Stimulated activated CD4-positive, alpha-beta T cell treated with anti-CD3 and anti-CD28 coated beads, TNF-alpha, amount 100 ng/mL, for 24 hours (primary cell): ENCODE results near the gene CBL.
"Not testable (repeated sequence)": the region's sequence is repeated elsewhere in the genome, so short reads cannot be mapped to it uniquely, and the experiment has no call there.

Experiments
- DNase-seq, 3 experiments: peaks; one replicate each; pipeline ENCODE4 v3.0.0-alpha.2; 2020; ENCODE audit warnings: low read depth in 3 of 3

Gene CBL

DNA sequence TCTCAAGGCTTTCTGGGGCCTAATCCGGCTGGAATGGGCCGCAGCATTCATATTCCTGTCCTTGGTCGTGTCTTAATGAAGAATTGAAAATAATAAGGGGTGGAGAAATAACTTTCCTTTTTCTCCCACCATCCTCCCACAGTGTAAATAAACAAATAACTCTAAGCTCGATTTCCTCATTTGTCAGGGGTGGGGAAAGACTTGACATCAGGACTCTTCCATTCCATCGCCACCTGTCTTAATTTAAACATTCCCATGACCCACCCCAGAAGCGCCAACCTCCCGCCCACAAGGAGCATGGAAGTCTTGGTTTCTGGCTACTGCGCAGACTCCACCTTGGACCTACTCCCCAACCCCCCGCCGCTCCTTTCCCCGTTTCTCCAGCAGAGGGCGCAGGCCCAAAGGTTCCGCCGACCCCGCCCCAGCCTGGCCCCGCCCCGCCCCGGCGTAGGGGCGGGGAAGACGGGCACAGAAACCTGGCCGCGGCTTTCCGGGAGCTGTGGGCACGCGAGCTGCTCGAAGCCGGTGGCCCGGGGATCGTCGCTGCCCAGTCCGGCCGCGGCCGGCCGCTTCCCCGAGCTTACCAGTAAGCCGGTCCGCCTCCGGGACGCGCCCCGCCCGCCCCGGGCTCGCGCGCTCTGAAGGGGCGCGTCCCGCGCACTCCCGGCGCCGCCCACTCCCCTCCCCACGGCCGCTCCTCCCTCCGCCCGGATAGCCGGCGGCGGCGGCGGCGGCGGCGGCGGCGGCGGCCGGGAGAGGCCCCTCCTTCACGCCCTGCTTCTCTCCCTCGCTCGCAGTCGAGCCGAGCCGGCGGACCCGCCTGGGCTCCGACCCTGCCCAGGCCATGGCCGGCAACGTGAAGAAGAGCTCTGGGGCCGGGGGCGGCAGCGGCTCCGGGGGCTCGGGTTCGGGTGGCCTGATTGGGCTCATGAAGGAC is at the start of gene CBL:
CBL (plus strand) TSS at position 766 of the 937 bp plus-strand sequence; CDS start at position 845, 79 bp downstream.
- peak; percentile 96 for DNase-seq

DNA sequence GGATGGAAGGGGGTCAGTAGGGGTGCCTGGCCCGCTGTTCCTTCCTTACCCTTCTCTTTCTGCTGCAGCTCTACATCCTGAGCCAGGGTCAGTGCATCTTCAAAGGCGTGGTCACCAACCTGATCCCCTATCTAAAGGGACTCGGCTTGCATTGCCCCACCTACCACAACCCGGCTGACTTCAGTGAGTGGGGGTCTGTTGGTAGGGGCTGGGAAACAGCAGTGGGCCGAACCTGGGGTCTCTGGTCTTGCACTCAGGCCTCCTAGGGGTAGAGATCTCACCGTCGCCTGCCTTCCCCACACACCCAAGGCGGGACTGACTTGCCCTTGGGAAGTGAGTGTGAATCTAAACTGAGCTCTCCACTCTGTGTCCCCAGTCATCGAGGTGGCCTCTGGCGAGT is 49.6 kb upstream of the CBL start:
- no peak for DNase-seq

DNA sequence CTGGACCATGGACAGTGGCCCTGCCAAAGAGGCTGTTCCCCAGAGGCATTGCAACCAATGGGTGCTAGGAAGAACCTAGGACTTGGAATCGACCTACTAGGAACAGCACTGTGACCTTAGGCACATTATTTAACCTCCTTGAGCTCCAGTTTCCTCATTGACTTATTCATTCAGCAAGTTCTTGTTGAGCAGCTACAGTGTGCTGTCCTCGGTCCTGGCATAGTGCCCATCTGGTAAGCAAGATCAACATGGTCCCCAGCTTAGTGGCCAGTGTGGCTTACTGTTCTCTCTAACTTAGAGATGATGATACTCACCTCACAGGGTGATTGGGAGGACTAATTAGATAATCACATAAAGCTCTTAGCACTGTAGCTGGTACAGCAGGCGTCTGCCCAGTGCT is 49.1 kb upstream of the CBL start:
- DNase-seq: no peak

DNA sequence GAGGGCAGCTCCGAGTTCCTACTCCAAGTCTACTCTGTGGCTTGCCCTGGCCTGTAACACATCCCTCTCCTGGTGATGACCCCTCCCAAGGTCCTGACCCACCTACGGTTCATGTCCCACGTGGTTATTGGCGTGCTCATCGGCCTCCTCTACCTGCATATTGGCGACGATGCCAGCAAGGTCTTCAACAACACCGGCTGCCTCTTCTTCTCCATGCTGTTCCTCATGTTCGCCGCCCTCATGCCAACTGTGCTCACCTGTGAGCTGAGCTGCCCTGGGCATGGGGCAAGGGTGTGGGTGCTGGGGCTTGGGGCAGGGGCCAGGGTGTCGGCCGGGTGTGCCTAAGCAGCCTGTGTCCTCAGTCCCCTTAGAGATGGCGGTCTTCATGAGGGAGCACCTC is 47.7 kb upstream of the CBL start:
- DNase-seq: no peak

DNA sequence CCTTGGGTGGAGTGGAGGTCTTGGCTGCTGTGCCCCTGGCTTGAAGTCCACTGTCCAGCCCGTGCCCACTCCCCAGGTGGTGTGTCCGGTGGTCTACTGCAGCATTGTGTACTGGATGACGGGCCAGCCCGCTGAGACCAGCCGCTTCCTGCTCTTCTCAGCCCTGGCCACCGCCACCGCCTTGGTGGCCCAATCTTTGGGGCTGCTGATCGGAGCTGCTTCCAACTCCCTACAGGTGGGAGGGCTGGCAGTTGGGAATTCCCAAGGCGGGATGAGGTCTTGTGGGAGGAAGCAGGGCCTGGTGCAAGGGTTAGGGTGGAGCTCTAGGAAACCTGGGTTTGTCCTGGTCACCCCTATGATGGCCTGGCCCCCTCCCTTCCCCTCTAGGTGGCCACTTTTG is 46.0 kb upstream of the CBL start:
- DNase-seq: no peak

DNA sequence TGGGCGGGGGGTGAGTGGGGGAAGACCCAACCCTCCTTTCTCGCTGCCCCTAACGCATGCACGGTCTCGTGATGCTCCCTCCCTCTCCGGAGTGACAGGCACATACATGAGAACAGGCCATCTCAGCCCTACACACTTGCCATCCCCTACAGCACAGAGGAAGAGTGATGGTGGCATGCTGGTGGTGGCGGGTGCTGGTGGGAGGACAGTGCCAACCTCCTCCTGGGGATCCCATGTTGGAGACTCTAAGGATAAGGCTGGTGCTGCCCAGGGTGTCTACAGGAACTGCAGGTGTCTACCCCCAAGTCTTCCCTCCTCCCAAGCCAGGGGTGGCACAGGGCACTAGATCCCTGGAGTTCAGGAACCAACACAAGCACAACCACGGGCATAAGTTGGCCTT is 44.3 kb upstream of the CBL start:
- DNase-seq: no peak

DNA sequence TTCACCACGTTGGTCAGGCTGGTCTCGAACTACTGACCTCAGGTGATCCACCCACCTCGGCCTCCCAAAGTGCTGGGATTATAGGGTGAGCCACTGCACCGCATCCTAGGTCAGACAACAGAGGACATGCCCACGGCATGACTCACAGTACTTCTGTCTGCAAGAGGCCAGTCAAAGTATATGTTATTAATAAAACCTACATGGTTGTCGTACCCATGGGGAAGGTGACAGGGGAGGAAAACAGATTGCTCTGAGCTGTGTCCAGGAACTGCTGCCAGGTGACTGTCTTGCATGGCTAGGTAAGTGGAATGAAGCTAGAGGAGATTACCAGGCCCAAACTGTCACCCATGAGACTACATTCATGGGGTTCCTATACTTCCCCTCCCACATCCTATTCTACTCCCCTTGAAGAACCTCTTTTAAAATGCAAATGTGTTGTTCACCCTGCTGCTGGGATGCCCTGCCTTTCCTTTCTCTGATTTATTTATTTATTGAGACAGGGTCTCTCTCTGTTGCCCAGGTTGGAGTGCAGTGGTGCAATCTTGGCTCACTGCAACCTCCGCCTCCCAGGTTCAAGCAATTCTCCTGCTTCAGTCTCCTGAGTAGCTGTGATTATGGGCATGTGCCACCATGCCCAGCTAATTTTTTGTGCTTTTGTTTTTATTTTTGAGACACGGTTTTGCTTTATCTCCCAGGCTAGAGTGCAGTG is 39.6 kb upstream of the CBL start:
- DNase-seq: no peak

DNA sequence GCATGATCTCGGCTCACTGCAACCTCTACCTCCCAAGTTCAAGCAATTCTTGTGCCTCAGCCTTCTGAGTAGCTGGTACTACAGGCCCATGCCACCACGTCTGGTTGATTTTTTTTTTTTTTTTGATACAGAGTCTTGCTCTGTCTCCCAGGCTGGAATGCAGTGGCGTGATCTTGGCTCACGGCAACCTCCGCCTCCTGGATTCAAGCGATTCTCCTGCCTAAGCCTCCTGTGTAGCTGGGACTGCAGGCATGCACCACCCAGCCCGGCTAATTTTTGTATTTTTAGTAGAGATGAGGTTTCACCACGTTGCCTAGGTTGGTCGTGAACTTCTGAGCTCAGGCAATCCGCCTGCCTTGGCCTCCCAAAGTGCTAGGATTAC is 39.1 kb upstream of the CBL start:
- DNase-seq: not testable (repeated sequence)

DNA sequence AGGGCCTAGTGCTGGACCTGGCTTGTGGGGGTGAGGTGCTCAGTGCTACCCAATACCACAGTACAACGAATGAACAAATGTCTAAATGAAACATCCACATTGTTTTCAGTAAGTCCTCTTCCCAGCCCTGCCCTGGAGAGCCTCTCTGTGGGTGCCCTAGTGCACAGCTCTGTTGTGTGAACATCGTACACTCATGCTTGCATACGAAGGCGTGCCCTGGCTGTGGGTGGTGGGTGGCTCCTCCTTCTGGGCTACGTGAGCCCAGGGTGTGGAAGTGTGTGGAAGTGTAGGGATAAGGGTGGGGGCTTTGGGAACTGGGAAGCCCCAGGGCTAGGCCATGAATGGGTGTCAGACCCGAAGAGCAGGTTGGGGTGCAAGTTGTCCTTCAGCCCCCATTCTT is 38.2 kb upstream of the CBL start:
- no peak for DNase-seq

DNA sequence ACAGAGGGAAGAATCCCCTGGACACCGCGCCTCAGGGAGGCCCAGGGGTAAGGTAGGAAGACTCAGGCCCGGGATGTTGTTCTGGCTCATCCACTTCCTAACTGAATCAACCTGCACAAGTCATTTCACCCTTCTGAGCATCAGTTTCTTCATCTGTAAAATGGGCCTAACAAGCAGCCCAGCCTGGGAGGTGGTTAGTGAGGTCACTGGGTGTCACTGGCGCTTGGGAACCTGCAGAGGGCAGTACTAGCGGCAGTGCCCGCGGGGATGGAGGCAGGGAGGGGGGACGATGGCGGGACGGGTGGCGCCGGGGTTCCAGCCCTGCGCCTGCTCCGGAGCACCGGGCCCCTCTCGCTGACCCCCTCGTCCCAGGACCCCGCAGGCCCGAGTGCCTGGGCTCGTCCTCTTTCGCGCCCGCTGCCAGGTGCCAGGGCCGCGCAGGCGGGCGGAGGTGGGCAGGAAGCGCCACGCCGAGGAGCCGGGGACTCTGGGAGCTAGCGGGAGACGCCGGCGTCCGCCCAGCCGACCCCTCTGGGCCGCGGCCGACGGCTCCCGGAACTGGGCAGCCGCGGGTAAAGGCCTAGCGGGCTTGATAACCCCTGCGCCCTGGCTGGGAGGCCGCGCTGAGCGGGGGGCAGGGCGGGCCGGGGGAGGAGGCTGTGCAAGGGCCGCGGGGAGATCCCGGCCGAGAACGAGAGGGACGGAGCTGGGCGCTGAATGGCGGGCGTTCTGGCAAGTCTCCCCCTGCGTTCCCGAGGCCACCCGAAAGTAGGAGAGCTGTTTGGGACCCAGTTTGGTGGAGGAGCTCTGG is 37.5 kb upstream of the CBL start, which contains the start of gene NLRX1:
NLRX1 (plus strand) TSS at position 255 of the 811 bp plus-strand sequence. CDS start 2,679 bp downstream, outside the sequence.
- peak; percentile 74 to 86 (median 76) for DNase-seq

DNA sequence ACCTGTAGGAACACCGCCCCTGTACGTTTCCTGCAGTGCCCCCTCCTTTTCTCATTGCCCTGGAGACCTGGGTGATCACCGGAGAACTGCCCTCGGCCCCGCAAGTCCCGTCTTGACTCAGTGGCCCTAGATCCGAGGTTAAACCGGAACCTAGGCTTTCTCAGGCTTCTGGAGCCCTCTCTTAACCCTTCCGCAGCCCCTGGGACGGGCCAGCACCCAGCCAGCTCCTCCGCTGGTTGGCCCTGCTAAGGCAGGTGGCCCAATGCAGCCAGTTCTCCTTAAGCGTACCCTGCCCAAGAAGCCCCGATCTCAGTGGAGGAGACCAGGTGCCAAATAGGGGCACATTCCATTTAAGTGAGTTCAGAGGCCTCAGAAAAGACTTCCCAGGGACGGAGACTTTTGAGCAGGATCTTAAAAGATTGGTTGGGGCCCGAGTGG is 36.8 kb upstream of the CBL start:
- DNase-seq: peak in 2 of 3 experiments; percentile 15 to 47

DNA sequence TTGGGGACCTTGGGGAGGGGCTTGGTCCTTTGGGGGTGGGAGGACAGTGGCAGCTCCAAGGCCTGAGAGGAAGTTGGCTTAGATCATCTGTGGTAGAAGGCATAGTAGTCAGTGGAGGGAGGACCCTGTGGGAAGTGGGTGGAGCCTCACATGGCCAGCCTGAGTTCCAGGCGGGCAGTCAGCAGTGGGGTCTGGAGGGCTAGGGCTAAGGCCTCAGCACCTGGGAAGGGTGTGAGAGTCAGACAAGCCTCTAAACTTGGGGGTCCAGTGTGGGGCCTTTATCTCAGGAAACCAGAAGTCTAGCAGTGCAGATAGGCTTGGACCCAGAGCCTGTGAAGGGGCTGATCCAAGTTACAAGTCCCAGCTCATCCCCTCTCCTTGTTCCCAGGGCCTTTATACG is 33.6 kb upstream of the CBL start:
- no peak for DNase-seq

DNA sequence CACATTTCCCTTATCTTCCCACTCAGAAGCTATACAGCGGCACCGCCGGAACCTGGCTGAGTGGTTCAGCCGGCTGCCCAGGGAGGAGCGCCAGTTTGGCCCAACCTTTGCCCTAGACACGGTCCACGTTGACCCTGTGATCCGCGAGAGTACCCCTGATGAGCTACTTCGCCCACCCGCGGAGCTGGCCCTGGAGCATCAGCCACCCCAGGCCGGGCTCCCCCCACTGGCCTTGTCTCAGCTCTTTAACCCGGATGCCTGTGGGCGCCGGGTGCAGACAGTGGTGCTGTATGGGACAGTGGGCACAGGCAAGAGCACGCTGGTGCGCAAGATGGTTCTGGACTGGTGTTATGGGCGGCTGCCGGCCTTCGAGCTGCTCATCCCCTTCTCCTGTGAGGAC is 32.7 kb upstream of the CBL start:
- no peak for DNase-seq

DNA sequence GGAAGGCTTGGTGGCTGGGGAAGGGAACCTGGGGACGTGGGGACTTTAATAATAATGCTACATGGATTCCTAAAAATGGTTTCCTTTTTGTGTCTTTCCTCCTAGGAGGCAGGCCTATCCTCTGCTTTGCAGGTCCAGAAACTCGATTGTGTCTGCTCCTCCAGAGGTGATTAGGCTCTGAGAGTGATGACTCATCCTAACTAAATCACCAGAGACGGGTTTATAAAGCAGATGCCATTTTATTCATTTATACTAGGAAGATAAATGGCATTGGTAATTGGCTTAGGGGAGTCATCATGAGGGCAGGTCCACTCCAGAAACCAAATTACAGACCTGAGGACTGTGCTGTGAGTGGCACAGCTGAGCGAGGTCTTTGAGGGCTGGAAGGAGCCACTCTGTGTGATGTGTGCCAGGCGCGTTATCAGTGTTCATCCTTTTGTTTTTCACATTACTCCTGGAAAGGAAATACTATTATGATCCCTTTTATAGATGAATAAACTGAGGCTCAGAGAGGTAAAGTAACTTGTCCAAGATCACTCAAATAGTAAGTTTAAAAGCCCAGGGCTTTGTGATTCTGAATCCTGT is 30.6 kb upstream of the CBL start:
- DNase-seq: no peak

DNA sequence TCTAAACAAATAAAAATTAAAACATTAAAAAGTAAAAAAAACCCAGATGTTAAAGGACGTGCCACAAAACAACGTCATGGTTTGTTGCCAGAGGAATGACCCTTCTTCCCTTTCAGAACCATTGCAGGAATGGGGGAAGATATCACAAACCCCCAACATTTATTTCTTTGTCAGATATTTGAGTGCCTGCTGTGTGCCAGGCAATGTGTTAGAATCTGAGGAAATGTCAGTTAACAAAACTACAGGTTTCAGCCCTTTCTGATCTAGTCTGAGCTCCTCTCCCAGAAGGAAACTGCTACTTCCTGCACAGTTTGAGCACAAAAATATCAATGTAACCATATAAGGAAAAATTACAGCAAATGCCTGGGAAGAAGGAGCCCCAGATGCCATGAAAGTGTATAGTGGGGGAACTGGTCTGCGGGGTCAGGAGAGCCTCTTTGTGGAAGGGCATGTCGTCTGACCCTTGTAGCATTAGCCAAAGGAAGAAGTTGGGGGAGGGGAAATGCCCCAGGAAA is 27.9 kb upstream of the CBL start:
- no peak for DNase-seq

DNA sequence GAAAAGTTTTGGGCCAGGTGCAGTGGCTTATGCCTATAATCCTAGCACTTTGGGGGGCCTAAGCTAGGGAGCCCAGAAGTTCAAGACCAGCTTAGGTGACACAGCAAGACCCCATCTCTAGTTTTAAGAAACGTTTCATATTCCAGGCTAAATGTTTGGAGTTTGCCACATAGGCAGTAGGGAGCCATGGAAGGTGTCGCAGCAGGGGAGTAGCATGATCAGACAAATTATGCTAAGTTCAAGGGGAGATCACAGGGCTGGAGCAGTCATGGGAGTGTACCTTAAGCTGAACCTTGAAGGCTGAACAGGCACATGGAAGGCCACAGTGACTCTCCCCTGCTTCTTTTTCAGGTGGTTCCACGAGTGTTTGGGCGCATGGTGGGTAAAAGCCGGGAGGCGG is 26.8 kb upstream of the CBL start:
- no peak for DNase-seq

DNA sequence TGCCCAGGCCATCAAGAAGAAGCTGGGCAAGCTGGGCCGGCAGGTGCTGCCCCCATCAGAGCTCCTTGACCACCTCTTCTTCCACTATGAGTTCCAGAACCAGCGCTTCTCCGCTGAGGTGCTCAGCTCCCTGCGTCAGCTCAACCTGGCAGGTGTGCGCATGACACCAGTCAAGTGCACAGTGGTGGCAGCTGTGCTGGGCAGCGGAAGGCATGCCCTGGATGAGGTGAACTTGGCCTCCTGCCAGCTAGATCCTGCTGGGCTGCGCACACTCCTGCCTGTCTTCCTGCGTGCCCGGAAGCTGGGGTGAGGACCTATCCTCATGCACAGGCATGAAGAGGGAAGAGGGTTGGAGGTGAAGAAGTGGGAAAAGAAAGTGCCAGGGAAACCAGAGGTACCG is 26.2 kb upstream of the CBL start:
- no peak for DNase-seq

DNA sequence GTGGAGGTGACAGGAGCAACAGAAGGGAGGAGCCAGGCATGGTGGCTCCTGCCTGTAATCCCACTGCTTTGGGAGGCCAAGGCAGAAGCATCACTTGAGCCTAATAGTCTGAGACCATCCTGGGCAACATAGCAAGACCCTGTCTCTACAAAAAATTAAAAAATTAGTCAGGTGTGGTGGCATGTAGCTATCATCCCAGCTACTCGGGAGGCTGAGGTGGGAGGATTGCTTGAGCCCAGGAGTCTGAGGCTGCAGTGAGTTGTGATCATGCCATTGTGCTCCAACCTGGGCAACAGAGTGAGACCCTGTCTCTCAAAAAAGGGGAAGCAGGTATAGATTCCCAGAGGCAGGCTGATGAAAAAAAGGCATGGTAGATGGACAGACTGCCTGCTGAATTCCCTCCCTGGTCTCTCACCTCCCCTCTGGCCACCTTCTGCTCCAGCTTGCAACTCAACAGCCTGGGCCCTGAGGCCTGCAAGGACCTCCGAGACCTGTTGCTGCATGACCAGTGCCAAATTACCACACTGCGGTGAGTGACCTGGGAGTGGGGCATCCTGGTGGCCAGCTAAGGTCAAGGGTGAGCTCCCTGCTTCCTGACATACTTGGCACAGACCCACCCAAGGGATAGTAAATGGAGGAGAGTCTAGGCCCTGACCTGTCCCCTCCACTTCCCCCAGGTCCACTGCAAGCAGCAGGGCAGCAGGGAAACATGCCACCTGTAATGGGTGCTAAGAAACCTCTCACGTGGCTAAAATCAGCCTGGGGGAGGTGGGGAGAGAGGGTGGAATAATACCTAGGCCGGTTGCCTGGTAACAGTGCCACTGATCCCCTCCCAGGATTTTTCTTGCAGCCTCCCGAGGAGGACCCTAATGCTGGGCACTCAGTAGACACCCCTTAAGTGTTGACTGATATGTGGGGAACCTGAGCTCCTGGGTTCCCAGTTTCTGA is 25.1 kb upstream of the CBL start:
- no peak for DNase-seq

DNA sequence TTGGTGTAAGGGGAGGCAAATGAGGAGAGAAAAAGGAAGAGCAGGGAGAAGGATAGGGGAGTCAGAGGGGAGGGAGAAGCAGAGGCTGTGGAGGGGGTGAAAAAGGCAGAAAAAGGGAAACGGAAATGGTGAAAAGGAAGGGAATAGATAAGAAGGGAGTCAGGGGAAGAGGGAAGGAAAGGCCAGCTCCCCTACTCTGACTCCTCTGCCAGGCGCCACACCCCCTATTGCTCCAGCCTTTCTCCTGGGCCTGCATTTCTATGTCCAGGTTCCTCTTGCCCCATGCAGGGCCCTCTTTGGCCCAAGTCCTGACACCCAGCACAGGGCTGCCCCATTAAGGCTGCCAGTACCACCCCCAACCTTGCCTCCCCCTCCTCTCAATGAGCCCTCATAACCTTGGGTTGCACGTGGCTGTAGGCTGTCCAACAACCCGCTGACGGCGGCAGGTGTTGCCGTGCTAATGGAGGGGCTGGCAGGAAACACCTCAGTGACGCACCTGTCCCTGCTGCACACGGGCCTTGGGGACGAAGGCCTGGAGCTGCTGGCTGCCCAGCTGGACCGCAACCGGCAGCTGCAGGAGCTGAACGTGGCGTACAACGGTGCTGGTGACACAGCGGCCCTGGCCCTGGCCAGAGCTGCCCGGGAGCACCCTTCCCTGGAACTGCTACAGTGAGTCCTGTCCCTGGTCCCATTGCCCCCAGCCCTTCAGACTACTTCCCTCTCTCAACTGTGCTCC is 24.3 kb upstream of the CBL start:
- no peak for DNase-seq

DNA sequence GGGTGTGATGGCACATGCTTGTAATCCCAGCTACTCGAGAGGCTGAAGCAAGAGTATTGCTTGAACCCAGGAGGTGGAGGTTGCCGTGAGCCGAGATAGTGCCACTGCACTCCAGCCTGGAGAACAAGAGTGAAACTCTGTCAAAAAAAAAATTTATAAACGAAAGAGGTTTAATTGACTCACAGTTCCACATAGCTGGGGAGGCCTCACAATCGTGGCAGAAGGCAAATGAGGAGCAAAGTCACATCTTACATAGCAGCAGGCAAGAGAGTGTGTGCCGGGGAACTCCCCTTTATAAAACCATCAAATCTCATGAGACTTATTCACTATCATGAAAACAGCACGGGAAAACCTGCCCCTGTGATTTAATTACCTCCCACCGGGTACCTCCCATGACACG is 21.7 kb upstream of the CBL start:
- DNase-seq: not testable (repeated sequence)
